Measurements from ENCODE around the gene KLHDC8A. TPM values are rescaled to one million over a fixed set of nuclear protein-coding genes. Genes with fewer than 3 reads are reported as not detected.
A peak's percentile ranks its signal among the peaks of the same experiment; 100 is the strongest.

KLHDC8A gene
- total and polyA plus RNA-seq, 4 donors, result 0.17 to 1.4 (median 0.41) TPM

DNA sequence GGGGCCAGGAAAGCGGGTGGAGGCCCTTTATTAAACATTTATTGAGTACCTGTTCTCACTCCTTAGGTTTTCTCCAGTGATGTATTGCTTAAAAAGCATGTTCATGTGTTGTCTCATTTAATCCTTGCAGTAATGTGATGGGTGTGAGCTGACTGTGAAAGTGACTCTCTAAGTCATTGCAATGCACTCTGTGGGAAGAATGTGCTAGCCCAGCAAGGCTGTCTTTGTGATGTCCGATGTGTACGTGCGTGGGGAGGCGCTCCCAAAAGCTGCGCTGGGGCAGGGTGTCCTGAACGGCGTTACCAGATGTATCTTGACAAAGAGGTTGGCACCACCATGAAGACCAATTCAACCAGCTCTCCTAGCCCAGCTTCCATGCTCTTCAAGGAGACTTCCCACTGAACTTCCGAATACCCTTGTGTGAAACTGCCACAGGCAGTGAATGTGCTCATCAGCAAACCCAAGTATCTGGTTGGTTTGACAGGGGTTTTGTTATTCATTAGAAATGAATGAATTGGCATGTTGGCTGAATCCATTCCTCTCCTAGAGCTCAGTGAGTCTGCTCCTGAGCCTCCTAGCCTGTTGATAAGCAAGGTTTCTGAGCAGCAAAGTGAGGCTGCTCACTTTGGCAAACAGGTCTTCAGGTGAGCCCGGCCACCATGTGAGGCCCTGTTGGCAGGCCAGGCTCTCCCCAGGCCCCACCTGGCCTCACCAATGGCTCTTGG is 63.2 kb downstream of the KLHDC8A start:
- no peak overlapping the region for H3K9ac ChIP-seq (ENCODE audit: insufficient read depth in 1 of 2, low read length in 2 of 2)
- H3K4me1 ChIP-seq (ENCODE audit: control insufficient read depth in 5 of 5, insufficient read depth in 5 of 5, low read length in 5 of 5), result peaks cover 0 to 10% (median 0%) of the 10 kb centered on the region in 5 donors
- ATAC-seq (ENCODE audit: insufficient read depth, low FRiP score), result no peak
- no peak overlapping the region for H3K4me3 ChIP-seq
- no peak for TF ChIP-seq CTCF (IDR thresholded peaks at IDR 0.05; ENCODE audit: control extremely low read depth, extremely low read depth)
- 94 to 96% methylated on average over 10 of the region's 10 CpGs for WGBS, 2 donors
- H3K27ac ChIP-seq (ENCODE audit: low read depth in 1 of 2, low read length in 1 of 2), result peak overlapping the region in 1 of 2 donors; percentile 48
- no peaks in the 10 kb centered on the region for H3K9me3 ChIP-seq (ENCODE audit: control insufficient read depth in 4 of 4, insufficient read depth in 3 of 4, low read length in 3 of 4)
- no peak for DNase-seq
- no peaks in the 10 kb centered on the region for H3K36me3 ChIP-seq (ENCODE audit: control insufficient read depth in 4 of 4, insufficient read depth in 4 of 4, low read length in 4 of 4)
- no peaks in the 10 kb centered on the region for H3K27me3 ChIP-seq (ENCODE audit: control insufficient read depth in 3 of 3, insufficient read depth in 3 of 3, low read length in 2 of 3)

- H3K9ac ChIP-seq (ENCODE audit: insufficient read depth in 1 of 2, low read length in 2 of 2), result no peak overlapping the region
- peaks cover 0 to 13% (median 4%) of the 10 kb centered on the region in 5 donors for H3K4me1 ChIP-seq (ENCODE audit: control insufficient read depth in 5 of 5, insufficient read depth in 5 of 5, low read length in 5 of 5)
- TF ChIP-seq CTCF (IDR thresholded peaks at IDR 0.05; ENCODE audit: control extremely low read depth, extremely low read depth), result no peak
- no peak for ATAC-seq (ENCODE audit: insufficient read depth, low FRiP score)
- DNase-seq, result no peak
- H3K36me3 ChIP-seq (ENCODE audit: control insufficient read depth in 4 of 4, insufficient read depth in 4 of 4, low read length in 4 of 4), result no peaks in the 10 kb centered on the region
- H3K9me3 ChIP-seq (ENCODE audit: control insufficient read depth in 4 of 4, insufficient read depth in 3 of 4, low read length in 3 of 4), result no peaks in the 10 kb centered on the region
- no peak overlapping the region for H3K27ac ChIP-seq (ENCODE audit: low read depth in 1 of 2, low read length in 1 of 2)
- 87 to 93% methylated on average over 6 of the region's 6 CpGs for WGBS, 2 donors
- H3K4me3 ChIP-seq, result no peak overlapping the region
- H3K27me3 ChIP-seq (ENCODE audit: control insufficient read depth in 3 of 3, insufficient read depth in 3 of 3, low read length in 2 of 3), result no peaks in the 10 kb centered on the region
These were observed 65.1 kb downstream of the KLHDC8A start for GRCh38 chr1:205291596-205291995.

GRCh38 chr1:205287767-205288559 is 68.8 kb downstream of the KLHDC8A start:
- no peak overlapping the region for H3K9ac ChIP-seq (ENCODE audit: insufficient read depth in 1 of 2, low read length in 2 of 2)
- H3K9me3 ChIP-seq (ENCODE audit: control insufficient read depth in 4 of 4, insufficient read depth in 3 of 4, low read length in 3 of 4), result no peaks in the 10 kb centered on the region
- ATAC-seq (ENCODE audit: insufficient read depth, low FRiP score), result peak; percentile 63
- no peak for TF ChIP-seq CTCF (IDR thresholded peaks at IDR 0.05; ENCODE audit: control extremely low read depth, extremely low read depth)
- H3K36me3 ChIP-seq (ENCODE audit: control insufficient read depth in 4 of 4, insufficient read depth in 4 of 4, low read length in 4 of 4), result no peaks in the 10 kb centered on the region
- H3K27me3 ChIP-seq (ENCODE audit: control insufficient read depth in 3 of 3, insufficient read depth in 3 of 3, low read length in 2 of 3), result no peaks in the 10 kb centered on the region
- no peak overlapping the region for H3K4me3 ChIP-seq
- 28 to 47% methylated on average over 8 of the region's 8 CpGs for WGBS, 2 donors
- peaks cover 0 to 16% (median 11%) of the 10 kb centered on the region in 5 donors for H3K4me1 ChIP-seq (ENCODE audit: control insufficient read depth in 5 of 5, insufficient read depth in 5 of 5, low read length in 5 of 5)
- peak overlapping the region in 1 of 2 donors; percentile 75 for H3K27ac ChIP-seq (ENCODE audit: low read depth in 1 of 2, low read length in 1 of 2)
- peak; percentile 26 to 52 (median 26) for DNase-seq

Data from lung (tissue), 12 donors.